LNCAP (cell line): ENCODE results near the gene RPL39L.

Experiments
- TF ChIP-seq, protein P1 (sequence below): fragments of 450-650 bp; IDR thresholded peaks from 2 replicates; pipeline ENCODE4 v1.5.1; 2017; ENCODE audit warnings: mild to moderate bottlenecking

The RPL39L gene

DNA sequence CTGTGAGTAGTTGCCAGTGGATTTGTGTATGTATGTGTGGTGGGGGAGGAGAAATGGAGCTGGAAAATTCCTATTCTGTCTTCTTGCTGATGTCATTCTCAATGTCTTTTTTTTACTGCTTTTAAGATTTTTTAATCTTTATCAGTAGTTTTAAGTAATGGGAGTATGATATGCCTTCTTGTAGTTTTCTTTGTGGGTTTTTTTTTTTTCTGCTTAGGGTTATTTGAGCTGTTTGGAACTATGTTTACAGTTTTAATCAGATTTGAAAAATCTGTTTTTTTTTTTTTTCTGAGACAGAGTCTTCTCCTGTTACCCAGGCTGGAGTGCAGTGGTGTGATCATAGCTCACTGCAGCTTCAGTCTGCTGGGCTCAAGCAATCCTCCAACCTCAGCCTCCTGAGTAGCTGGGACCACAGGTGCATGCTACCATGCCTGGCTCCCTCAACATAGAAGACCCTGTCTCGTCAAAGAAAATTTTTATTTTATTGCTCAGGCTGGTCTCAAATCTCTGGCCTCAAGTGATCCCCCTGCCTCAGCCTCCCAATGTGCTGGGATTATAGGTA lies 37.1 kb downstream of the RPL39L start:
- TF ChIP-seq, protein P1, sequence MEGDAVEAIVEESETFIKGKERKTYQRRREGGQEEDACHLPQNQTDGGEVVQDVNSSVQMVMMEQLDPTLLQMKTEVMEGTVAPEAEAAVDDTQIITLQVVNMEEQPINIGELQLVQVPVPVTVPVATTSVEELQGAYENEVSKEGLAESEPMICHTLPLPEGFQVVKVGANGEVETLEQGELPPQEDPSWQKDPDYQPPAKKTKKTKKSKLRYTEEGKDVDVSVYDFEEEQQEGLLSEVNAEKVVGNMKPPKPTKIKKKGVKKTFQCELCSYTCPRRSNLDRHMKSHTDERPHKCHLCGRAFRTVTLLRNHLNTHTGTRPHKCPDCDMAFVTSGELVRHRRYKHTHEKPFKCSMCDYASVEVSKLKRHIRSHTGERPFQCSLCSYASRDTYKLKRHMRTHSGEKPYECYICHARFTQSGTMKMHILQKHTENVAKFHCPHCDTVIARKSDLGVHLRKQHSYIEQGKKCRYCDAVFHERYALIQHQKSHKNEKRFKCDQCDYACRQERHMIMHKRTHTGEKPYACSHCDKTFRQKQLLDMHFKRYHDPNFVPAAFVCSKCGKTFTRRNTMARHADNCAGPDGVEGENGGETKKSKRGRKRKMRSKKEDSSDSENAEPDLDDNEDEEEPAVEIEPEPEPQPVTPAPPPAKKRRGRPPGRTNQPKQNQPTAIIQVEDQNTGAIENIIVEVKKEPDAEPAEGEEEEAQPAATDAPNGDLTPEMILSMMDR = no peak

DNA sequence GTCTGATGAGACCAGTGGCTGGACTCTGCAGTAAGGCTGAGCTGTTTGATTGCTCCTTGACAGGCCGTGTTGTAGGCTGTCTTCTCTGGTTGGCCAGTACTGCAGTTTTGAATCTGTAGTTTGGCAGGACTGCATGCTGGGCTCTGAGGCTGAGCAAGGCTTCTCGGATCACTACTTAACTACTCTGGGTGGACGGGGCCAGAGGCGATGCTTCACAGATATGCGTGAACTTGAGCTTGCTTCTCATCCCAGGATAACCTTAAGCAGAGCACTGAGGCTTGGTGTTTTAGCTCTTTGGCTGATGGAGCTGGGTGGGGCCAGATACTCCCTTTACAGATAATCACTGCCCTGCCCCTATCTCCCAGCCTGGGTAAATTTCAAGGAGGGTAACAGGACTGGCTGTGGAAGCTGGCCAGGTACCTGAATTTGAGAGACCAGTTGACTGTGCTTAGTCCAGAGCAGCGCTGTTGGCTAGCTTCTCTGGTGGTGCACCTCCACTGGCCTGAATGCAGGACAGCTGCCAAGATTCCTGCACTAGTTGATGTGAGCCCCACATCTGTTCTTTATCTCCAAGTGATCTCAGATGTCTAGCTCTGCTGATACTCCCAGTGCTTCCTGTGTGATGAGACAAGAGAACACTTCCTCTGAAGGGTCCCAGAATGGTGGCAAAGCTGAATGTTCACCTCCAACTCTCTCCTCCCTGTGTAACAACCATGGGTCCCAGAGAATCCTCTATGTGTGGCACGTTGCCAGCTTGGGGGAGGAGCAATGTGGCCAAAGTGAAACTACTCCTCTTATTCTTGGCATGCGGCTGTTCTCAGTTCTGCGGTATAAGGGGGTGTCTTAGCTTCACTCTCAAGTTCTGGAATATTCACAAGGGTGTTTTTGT lies 37.9 kb downstream of the RPL39L start:
- TF ChIP-seq, protein P1 = no peak

DNA sequence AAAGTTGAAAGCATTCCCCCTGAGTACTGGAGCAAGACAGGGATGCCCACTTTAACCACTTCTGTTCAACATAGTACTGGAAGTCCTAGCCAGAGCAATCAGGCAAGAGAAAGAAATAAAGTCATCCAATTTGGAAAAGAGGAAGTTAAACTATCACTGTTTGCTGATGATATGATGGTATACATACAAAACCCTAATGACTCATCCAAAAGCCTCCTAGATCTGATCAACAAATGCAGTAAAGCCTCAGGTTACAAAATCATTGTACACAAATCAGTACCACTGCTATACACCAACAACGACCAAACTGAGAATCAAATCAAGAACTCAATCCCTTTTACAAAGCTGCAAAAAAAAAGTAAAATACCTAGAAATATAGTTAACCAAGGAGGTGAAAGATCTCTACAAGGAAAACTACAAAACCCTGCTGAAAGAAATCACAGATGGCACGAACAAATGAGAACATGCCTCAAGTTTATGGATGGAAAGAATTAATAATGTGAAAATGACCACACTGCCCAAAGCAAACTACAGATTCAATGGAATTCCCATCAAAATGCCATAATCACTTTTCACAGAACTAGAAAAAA lies 40.3 kb downstream of the RPL39L start:
- TF ChIP-seq, protein P1 = no peak

DNA sequence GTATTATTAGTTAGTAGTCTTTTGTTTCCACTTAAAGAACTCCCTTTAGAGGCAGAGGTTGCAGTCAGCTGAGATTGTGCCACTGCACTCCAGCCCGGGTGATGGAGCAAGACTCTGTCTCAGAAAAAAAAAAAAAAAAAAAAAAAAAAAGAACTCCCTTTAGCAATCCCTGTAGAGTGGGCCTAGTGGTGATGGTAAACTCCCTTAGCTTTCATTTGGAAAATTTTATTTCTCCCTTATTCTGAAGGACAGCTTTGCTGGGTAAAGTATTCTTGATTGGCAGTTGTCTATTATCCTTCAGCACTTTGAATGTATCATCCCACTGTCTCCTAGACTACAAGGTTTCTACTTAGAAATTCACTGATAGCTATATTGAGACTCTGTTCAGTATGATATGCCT lies 46.0 kb downstream of the RPL39L start:
- TF ChIP-seq, protein P1 = no peak

DNA sequence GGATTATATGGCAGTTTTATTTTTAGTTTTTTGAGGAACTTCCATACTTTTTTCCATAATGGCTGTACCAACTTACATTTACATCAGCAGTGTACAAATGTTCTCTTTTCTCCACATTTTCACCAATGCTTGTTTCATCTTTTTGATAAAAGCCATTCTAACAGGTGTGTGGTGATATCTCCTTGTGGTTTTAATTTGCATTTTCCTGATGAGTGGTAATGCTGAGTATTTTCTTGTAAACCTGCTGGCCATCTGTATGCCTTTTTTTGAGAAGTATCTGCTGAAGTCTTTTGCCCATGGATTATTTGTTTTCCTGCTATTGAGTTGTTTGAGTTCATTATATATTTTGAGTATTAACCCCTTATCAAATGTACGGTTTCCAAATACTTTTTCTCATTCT lies 50.6 kb downstream of the RPL39L start:
- TF ChIP-seq, protein P1 = no peak

DNA sequence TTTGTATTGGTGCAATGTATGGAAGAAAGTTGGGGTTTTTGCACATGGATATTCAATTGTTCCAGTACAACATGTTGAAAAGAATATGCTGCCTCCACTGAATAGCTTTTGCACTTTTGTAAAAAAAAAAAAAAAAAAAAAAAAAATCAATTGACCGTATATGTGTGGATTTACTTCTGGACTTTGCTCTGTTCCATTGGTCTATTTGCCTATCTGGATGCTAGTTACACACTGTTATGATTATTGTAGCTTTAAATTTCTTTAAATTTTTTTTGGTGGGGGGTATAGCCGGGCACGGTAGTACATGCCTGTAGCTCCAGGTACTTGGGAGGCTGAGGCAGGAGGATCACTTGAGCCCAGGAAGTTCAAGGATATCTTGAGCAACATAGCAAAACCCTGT lies 52.5 kb downstream of the RPL39L start:
- TF ChIP-seq, protein P1 = no peak

DNA sequence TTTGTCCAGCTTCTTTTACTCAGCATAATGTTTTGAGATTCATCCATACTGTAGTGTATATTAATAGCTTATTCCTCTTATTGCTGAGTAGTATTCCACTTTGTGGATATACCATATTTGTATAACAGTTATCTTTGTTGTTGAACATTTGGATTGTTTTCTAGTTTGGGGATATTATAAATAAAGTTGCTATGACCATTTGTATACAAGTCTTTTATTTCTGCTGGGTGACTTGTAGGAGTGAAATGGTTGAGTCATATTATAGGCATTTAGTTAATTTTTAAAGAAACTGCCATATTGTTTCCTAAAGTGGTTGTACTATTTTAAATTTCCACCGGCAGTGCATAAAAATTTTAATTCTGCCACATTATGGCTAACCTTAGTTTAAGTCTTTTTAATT lies 53.4 kb downstream of the RPL39L start:
- TF ChIP-seq, protein P1 = no peak
